Measurements from ENCODE around the gene METTL25B.

The METTL25B gene

DNA sequence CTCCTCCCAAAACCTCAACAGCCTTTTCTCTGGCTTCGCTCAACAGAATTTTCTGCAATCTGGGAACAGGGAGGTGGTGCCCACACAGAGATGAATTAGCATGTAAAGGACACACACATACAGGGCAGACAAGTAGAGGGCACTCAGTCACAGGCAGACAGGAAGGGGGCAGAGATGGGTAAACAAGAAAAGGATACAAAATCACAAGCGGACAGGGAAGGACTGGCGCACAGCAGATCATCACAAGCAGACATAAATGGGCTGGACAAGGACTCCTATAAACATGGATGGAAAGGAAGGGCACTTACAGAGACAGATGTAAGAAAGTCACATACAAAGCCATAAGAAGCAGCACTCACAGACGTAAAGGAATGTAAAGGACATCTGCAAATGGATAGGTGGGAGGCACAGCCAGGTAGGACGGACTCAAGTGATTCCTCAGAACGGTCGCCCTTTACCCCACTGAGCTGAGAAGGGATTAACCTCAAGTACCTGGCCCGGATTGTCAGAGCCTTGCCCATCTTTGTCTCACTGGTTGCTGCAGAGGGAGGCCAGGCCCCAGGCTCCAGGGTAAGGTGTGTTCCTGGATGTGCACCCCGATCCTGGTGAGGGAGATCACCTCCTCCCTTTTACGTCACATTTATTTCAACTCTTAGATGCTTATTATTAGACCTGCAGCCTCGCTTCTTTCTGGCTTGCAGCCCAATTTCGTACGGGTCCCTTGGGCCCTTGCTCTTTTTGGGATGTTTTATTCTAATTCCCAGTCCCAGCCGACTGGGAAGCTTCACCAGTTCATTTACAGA lies 38.2 kb downstream of the METTL25B start:
- H3K27ac ChIP-seq (ENCODE audit: low read length), result peak overlapping the region; percentile 98
- H3K27me3 ChIP-seq (ENCODE audit: low read depth, low read length), result no peaks in the 10 kb centered on the region
- peaks cover 6 to 11% of the 10 kb centered on the region in 2 donors for H3K36me3 ChIP-seq (ENCODE audit: control insufficient read depth in 1 of 2, insufficient read depth in 2 of 2, low read length in 2 of 2)
- H3K4me3 ChIP-seq (ENCODE audit: low read depth in 1 of 2, low read length in 2 of 2), result peak overlapping the region; percentile 80 to 82
- peaks cover 8 to 39% of the 10 kb centered on the region in 2 donors for H3K4me1 ChIP-seq (ENCODE audit: control insufficient read depth in 1 of 2, insufficient read depth in 2 of 2, low read length in 2 of 2)
- H3K9me3 ChIP-seq (ENCODE audit: control insufficient read depth in 1 of 2, low read length in 2 of 2), result no peaks in the 10 kb centered on the region

- H3K4me3 ChIP-seq (ENCODE audit: low read depth in 1 of 2, low read length in 2 of 2), result peak within 1 kb of the TSS; percentile 82 to 90
- H3K27ac ChIP-seq (ENCODE audit: low read length), result peak within 1 kb of the TSS; percentile 98
- H3K27me3 ChIP-seq (ENCODE audit: low read depth, low read length), result no peaks in the 10 kb centered on the region
- peaks cover 6 to 11% of the 10 kb centered on the region in 2 donors for H3K36me3 ChIP-seq (ENCODE audit: control insufficient read depth in 1 of 2, insufficient read depth in 2 of 2, low read length in 2 of 2)
- H3K9me3 ChIP-seq (ENCODE audit: control insufficient read depth in 1 of 2, low read length in 2 of 2), result no peaks in the 10 kb centered on the region
- peaks cover 8 to 43% of the 10 kb centered on the region in 2 donors for H3K4me1 ChIP-seq (ENCODE audit: control insufficient read depth in 1 of 2, insufficient read depth in 2 of 2, low read length in 2 of 2)
Measured at GRCh38 chr1:156767101-156767878, 39.0 kb downstream of the METTL25B start, which contains the start of gene PRCC. Gene PRCC (plus strand): TSS chr1:156767535. CDS start chr1:156767772, 237 bp downstream.

GRCh38 chr1:156767879-156768604 lies 39.8 kb downstream of the METTL25B start:
- Histone ChIP-seq H3K9me3 (ENCODE audit: control insufficient read depth in 1 of 2, low read length in 2 of 2) (no peaks in the 10 kb centered on the region), H3K27ac (ENCODE audit: low read length) (peak overlapping the region; percentile 97), H3K27me3 (ENCODE audit: low read depth, low read length) (no peaks in the 10 kb centered on the region), H3K4me1 (ENCODE audit: control insufficient read depth in 1 of 2, insufficient read depth in 2 of 2, low read length in 2 of 2) (peaks cover 12 to 51% of the 10 kb centered on the region in 2 donors), H3K36me3 (ENCODE audit: control insufficient read depth in 1 of 2, insufficient read depth in 2 of 2, low read length in 2 of 2) (peaks cover 6 to 11% of the 10 kb centered on the region in 2 donors), H3K4me3 (ENCODE audit: low read depth in 1 of 2, low read length in 2 of 2) (peak overlapping the region; percentile 82 to 90)

- peaks cover 6 to 15% of the 10 kb centered on the region in 2 donors for H3K36me3 ChIP-seq (ENCODE audit: control insufficient read depth in 1 of 2, insufficient read depth in 2 of 2, low read length in 2 of 2)
- H3K4me3 ChIP-seq (ENCODE audit: low read depth in 1 of 2, low read length in 2 of 2), result peak overlapping the region; percentile 82 to 90
- peaks cover 17 to 57% of the 10 kb centered on the region in 2 donors for H3K4me1 ChIP-seq (ENCODE audit: control insufficient read depth in 1 of 2, insufficient read depth in 2 of 2, low read length in 2 of 2)
- no peaks in the 10 kb centered on the region for H3K9me3 ChIP-seq (ENCODE audit: control insufficient read depth in 1 of 2, low read length in 2 of 2)
- H3K27me3 ChIP-seq (ENCODE audit: low read depth, low read length), result no peaks in the 10 kb centered on the region
- peak overlapping the region; percentile 97 for H3K27ac ChIP-seq (ENCODE audit: low read length)
Measured at GRCh38 chr1:156768610-156769295, 40.5 kb downstream of the METTL25B start.

- Histone ChIP-seq H3K36me3 (ENCODE audit: control insufficient read depth in 1 of 2, insufficient read depth in 2 of 2, low read length in 2 of 2) (peaks cover 6 to 15% of the 10 kb centered on the region in 2 donors), H3K4me3 (ENCODE audit: low read depth in 1 of 2, low read length in 2 of 2) (no peak overlapping the region), H3K9me3 (ENCODE audit: control insufficient read depth in 1 of 2, low read length in 2 of 2) (no peaks in the 10 kb centered on the region), H3K27ac (ENCODE audit: low read length) (peak overlapping the region; percentile 3), H3K27me3 (ENCODE audit: low read depth, low read length) (no peaks in the 10 kb centered on the region), H3K4me1 (ENCODE audit: control insufficient read depth in 1 of 2, insufficient read depth in 2 of 2, low read length in 2 of 2) (peaks cover 18 to 61% of the 10 kb centered on the region in 2 donors)
Measured at GRCh38 chr1:156772222-156772621, 44.0 kb downstream of the METTL25B start.

GRCh38 chr1:156772728-156773497 lies 44.6 kb downstream of the METTL25B start:
- peaks cover 6 to 15% of the 10 kb centered on the region in 2 donors for H3K36me3 ChIP-seq (ENCODE audit: control insufficient read depth in 1 of 2, insufficient read depth in 2 of 2, low read length in 2 of 2)
- peaks cover 22 to 65% of the 10 kb centered on the region in 2 donors for H3K4me1 ChIP-seq (ENCODE audit: control insufficient read depth in 1 of 2, insufficient read depth in 2 of 2, low read length in 2 of 2)
- no peaks in the 10 kb centered on the region for H3K27me3 ChIP-seq (ENCODE audit: low read depth, low read length)
- H3K9me3 ChIP-seq (ENCODE audit: control insufficient read depth in 1 of 2, low read length in 2 of 2), result no peaks in the 10 kb centered on the region
- H3K27ac ChIP-seq (ENCODE audit: low read length), result peak overlapping the region; percentile 3
- no peak overlapping the region for H3K4me3 ChIP-seq (ENCODE audit: low read depth in 1 of 2, low read length in 2 of 2)

DNA sequence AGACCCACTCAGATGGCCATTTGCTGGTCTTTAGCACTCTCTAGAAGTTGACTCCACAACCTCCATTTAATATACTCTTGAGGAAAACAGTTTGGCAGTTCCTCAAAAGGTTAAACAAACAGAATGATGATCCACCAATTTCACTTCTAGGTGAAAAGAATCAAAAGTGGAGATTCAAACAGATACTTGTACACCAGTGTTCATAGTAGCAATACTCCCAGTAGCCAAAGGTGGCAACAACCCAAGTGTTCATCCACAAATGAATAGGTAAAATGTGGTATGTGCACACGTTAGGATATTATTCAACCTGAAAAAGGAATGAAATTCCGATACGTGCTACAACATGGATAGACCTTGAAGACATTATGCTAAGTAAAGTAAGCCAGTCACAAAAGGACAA lies 45.3 kb downstream of the METTL25B start:
- no peak overlapping the region for H3K4me3 ChIP-seq (ENCODE audit: low read depth in 1 of 2, low read length in 2 of 2)
- peaks cover 17 to 64% of the 10 kb centered on the region in 2 donors for H3K4me1 ChIP-seq (ENCODE audit: control insufficient read depth in 1 of 2, insufficient read depth in 2 of 2, low read length in 2 of 2)
- peak overlapping the region; percentile 3 for H3K27ac ChIP-seq (ENCODE audit: low read length)
- peaks cover 6 to 15% of the 10 kb centered on the region in 2 donors for H3K36me3 ChIP-seq (ENCODE audit: control insufficient read depth in 1 of 2, insufficient read depth in 2 of 2, low read length in 2 of 2)
- no peaks in the 10 kb centered on the region for H3K9me3 ChIP-seq (ENCODE audit: control insufficient read depth in 1 of 2, low read length in 2 of 2)
- no peaks in the 10 kb centered on the region for H3K27me3 ChIP-seq (ENCODE audit: low read depth, low read length)

GRCh38 chr1:156775799-156776198 lies 47.5 kb downstream of the METTL25B start:
- peaks cover 3 to 9% of the 10 kb centered on the region in 2 donors for H3K36me3 ChIP-seq (ENCODE audit: control insufficient read depth in 1 of 2, insufficient read depth in 2 of 2, low read length in 2 of 2)
- no peaks in the 10 kb centered on the region for H3K27me3 ChIP-seq (ENCODE audit: low read depth, low read length)
- H3K4me1 ChIP-seq (ENCODE audit: control insufficient read depth in 1 of 2, insufficient read depth in 2 of 2, low read length in 2 of 2), result peaks cover 14 to 46% of the 10 kb centered on the region in 2 donors
- no peak overlapping the region for H3K27ac ChIP-seq (ENCODE audit: low read length)
- H3K4me3 ChIP-seq (ENCODE audit: low read depth in 1 of 2, low read length in 2 of 2), result no peak overlapping the region
- no peaks in the 10 kb centered on the region for H3K9me3 ChIP-seq (ENCODE audit: control insufficient read depth in 1 of 2, low read length in 2 of 2)

- no peaks in the 10 kb centered on the region for H3K9me3 ChIP-seq (ENCODE audit: control insufficient read depth in 1 of 2, low read length in 2 of 2)
- H3K27ac ChIP-seq (ENCODE audit: low read length), result no peak overlapping the region
- no peak overlapping the region for H3K4me3 ChIP-seq (ENCODE audit: low read depth in 1 of 2, low read length in 2 of 2)
- H3K27me3 ChIP-seq (ENCODE audit: low read depth, low read length), result no peaks in the 10 kb centered on the region
- H3K4me1 ChIP-seq (ENCODE audit: control insufficient read depth in 1 of 2, insufficient read depth in 2 of 2, low read length in 2 of 2), result peaks cover 14 to 38% of the 10 kb centered on the region in 2 donors
- peaks cover under 1 to 6% of the 10 kb centered on the region in 2 donors for H3K36me3 ChIP-seq (ENCODE audit: control insufficient read depth in 1 of 2, insufficient read depth in 2 of 2, low read length in 2 of 2)
Measured at GRCh38 chr1:156776942-156777341, 48.7 kb downstream of the METTL25B start.

DNA sequence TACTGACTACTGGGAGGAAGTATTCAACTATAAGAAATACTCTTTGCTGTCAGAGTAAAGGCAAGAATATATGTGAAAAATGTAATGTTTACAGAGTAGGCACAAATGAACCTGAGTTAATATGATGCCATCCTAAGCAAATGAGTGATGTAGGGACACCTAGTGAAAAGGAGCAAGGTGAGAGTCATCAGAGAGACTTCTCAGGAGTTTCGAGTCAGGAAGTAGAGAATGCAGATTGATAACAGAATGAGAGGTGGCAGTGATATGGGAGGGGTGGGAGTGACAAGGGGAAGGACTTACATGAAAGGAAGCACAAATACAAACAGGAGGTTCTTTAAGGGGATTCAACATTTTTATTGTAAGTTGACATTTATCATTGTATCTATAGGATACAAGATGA lies 49.3 kb downstream of the METTL25B start:
- Histone ChIP-seq H3K27ac (ENCODE audit: low read length) (no peak overlapping the region), H3K9me3 (ENCODE audit: control insufficient read depth in 1 of 2, low read length in 2 of 2) (no peaks in the 10 kb centered on the region), H3K36me3 (ENCODE audit: control insufficient read depth in 1 of 2, insufficient read depth in 2 of 2, low read length in 2 of 2) (peaks cover 7 to 11% of the 10 kb centered on the region in 2 donors), H3K4me3 (ENCODE audit: low read depth in 1 of 2, low read length in 2 of 2) (no peak overlapping the region), H3K4me1 (ENCODE audit: control insufficient read depth in 1 of 2, insufficient read depth in 2 of 2, low read length in 2 of 2) (peaks cover 12 to 32% of the 10 kb centered on the region in 2 donors), H3K27me3 (ENCODE audit: low read depth, low read length) (no peaks in the 10 kb centered on the region)

Data from muscle layer of duodenum (tissue), 2 donors.